Suprapubic skin (tissue), 4 donors: ENCODE data around the gene MOB3C. TPM values are rescaled to one million over a fixed set of nuclear protein-coding genes. Genes with fewer than 3 reads are reported as not detected.
A peak's percentile ranks its signal among the peaks of the same experiment; 100 is the strongest.

Experiments
- DNase-seq, 2 donors: peaks; one replicate each; pipeline ENCODE4 v3.0.0-alpha.2; 2019; ENCODE audit warnings: low spot score in 2 of 2
- H3K27ac ChIP-seq: fragments of 200-600 bp; sonication (generic); one replicate; pipeline ENCODE4 v1.5.1; 2019
- H3K27me3 ChIP-seq: fragments of 200-600 bp; sonication (generic); one replicate; pipeline ENCODE4 v1.5.1; 2019
- H3K36me3 ChIP-seq: fragments of 200-600 bp; sonication (generic); one replicate; pipeline ENCODE4 v1.5.1; 2019
- H3K4me1 ChIP-seq: fragments of 200-600 bp; sonication (generic); one replicate; pipeline ENCODE4 v1.5.1; 2019
- H3K4me3 ChIP-seq: fragments of 200-600 bp; sonication (generic); one replicate; pipeline ENCODE4 v1.5.1; 2019; ENCODE audit warnings: mild to moderate bottlenecking
- H3K9me3 ChIP-seq: fragments of 200-600 bp; sonication (generic); one replicate; pipeline ENCODE4 v1.5.1; 2019
- CTCF ChIP-seq, 2 donors: fragments of 200-600 bp in 1 of 2; fragments of 450-650 bp in 1 of 2; sonication (generic) in 1 of 2; IDR thresholded peaks; one replicate each; pipeline ENCODE4 v1.5.1; 2016 to 2019; ENCODE audit warnings: antibody characterized with exemption in 2 of 2, mild to moderate bottlenecking in 1 of 2, moderate library complexity in 1 of 2
- EP300 ChIP-seq: sonication (generic); formaldehyde crosslinking; IDR thresholded peaks from one replicate; pipeline ENCODE4 v1.6.1; 2017; ENCODE audit warnings: antibody characterized with exemption
- POLR2A ChIP-seq, 2 donors: fragments of 450-650 bp; IDR thresholded peaks; one replicate each; pipeline ENCODE4 v1.6.1; 2017; ENCODE audit warnings: antibody characterized with exemption in 2 of 2, mild to moderate bottlenecking in 2 of 2, moderate library complexity in 2 of 2
- POLR2AphosphoS5 ChIP-seq, 3 donors: sonication (generic); formaldehyde crosslinking; IDR thresholded peaks; one replicate each; pipeline ENCODE4 v1.6.1; 2017; ENCODE audit warnings: antibody characterized with exemption in 3 of 3
- WGBS: methylation state at CpG from one replicate; pipeline ENCODE4 v1.1.5; 2018; 5-methylcytosine and 5-hydroxymethylcytosine counted together
- total RNA-seq, 4 donors: library from RNA; depleted of rRNA; stranded (reverse); fragments of >200 nt; gene quantifications; one replicate each; pipeline ENCODE4 v1.1.0, GENCODE V29; 2016

Gene MOB3C
- total RNA-seq, 4 donors from 2014 or later = 8.0 to 14.1 (median 11.6) TPM

GRCh38 chr1:46615735-46616134 lies 876 bp downstream of the MOB3C start:
- WGBS = 62% methylated on average over 3 of the region's 3 CpGs

GRCh38 chr1:46615088-46615487 lies 1.5 kb downstream of the MOB3C start:
- no peak for DNase-seq
- Histone ChIP-seq H3K27ac (no peak overlapping the region), H3K27me3 (no peaks in the 10 kb centered on the region), H3K4me1 (peaks cover 65% of the 10 kb centered on the region), H3K36me3 (peaks cover 6% of the 10 kb centered on the region), H3K4me3 (peak overlapping the region; percentile 92), H3K9me3 (no peaks in the 10 kb centered on the region)
- no peak for TF ChIP-seq EP300
- no peak for TF ChIP-seq POLR2AphosphoS5 (IDR thresholded peaks at IDR 0.05)
- no peak for TF ChIP-seq CTCF (IDR thresholded peaks at IDR 0.05)
- TF ChIP-seq POLR2A (IDR thresholded peaks at IDR 0.05) = no peak
- WGBS = 77% methylated on average over 2 of the region's 2 CpGs

More at GRCh38 chr1:46615735-46616134, 876 bp downstream of the MOB3C start:
- Histone ChIP-seq H3K4me1 (peaks cover 61% of the 10 kb centered on the region), H3K9me3 (no peaks in the 10 kb centered on the region), H3K36me3 (peaks cover 6% of the 10 kb centered on the region), H3K27ac (peak overlapping the region; percentile 93), H3K27me3 (no peaks in the 10 kb centered on the region), H3K4me3 (peak overlapping the region; percentile 92)
- DNase-seq = no peak
- TF ChIP-seq POLR2A (IDR thresholded peaks at IDR 0.05) (no peak), POLR2AphosphoS5 (IDR thresholded peaks at IDR 0.05) (no peak), CTCF (IDR thresholded peaks at IDR 0.05) (no peak), EP300 (no peak)

GRCh38 chr1:46614604-46614984 lies 2.0 kb downstream of the MOB3C start:
- no peak for TF ChIP-seq CTCF (IDR thresholded peaks at IDR 0.05)
- no peak for DNase-seq
- Histone ChIP-seq H3K27ac (peak overlapping the region; percentile 45), H3K9me3 (no peaks in the 10 kb centered on the region), H3K27me3 (no peaks in the 10 kb centered on the region), H3K4me1 (peaks cover 65% of the 10 kb centered on the region), H3K4me3 (no peak overlapping the region), H3K36me3 (peaks cover 9% of the 10 kb centered on the region)
- WGBS = 57% methylated on average over 2 of the region's 2 CpGs

GRCh38 chr1:46613661-46614603 lies 2.7 kb downstream of the MOB3C start:
- WGBS = 3% methylated on average over 6 of the region's 16 CpGs
- peak overlapping the region; percentile 45 for H3K27ac ChIP-seq
- no peaks in the 10 kb centered on the region for H3K9me3 ChIP-seq
- TF ChIP-seq EP300 = no peak
- no peak for TF ChIP-seq CTCF (IDR thresholded peaks at IDR 0.05)
- no peak for TF ChIP-seq POLR2AphosphoS5 (IDR thresholded peaks at IDR 0.05)
- peaks cover 65% of the 10 kb centered on the region for H3K4me1 ChIP-seq
- peaks cover 16% of the 10 kb centered on the region for H3K36me3 ChIP-seq
- DNase-seq = peak; percentile 94
- peak overlapping the region; percentile 37 for H3K4me3 ChIP-seq
- no peaks in the 10 kb centered on the region for H3K27me3 ChIP-seq

GRCh38 chr1:46612937-46613660 lies 3.5 kb downstream of the MOB3C start:
- peaks cover 67% of the 10 kb centered on the region for H3K4me1 ChIP-seq
- peak overlapping the region; percentile 12 for H3K27ac ChIP-seq
- TF ChIP-seq EP300 (no peak), POLR2A (IDR thresholded peaks at IDR 0.05) (no peak), CTCF (IDR thresholded peaks at IDR 0.05) (no peak), POLR2AphosphoS5 (IDR thresholded peaks at IDR 0.05) (no peak)
- H3K27me3 ChIP-seq = no peaks in the 10 kb centered on the region
- WGBS = 84% methylated on average over 33 of the region's 38 CpGs
- H3K36me3 ChIP-seq = peaks cover 24% of the 10 kb centered on the region
- H3K9me3 ChIP-seq = no peaks in the 10 kb centered on the region
- no peak for DNase-seq
- peak overlapping the region; percentile 37 for H3K4me3 ChIP-seq
